ENCODE results near the gene PIK3R2. TPM values are rescaled to one million over a fixed set of nuclear protein-coding genes. Genes with fewer than 3 reads are reported as not detected.

The PIK3R2 gene
- total RNA-seq, 4 donors from 2014 or later = 14.4 to 33.0 (median 19.8) TPM

- H3K9me3 ChIP-seq = no peaks in the 10 kb centered on the region
- peaks cover 0 to 11% of the 10 kb centered on the region in 2 donors for H3K36me3 ChIP-seq
- TF ChIP-seq POLR2A (IDR thresholded peaks at IDR 0.05) (no peak), CTCF (IDR thresholded peaks at IDR 0.05) (peak in 1 of 6 experiments; percentile 11)
- no peak for DNase-seq
- no peaks in the 10 kb centered on the region for H3K27me3 ChIP-seq
- 4 to 17% methylated on average over 5 to 24 of the region's 46 CpGs for WGBS, 2 donors
- intact Hi-C loops (cut with DNase I) = no loop called here
- peak overlapping the region; percentile 14 to 78 (median 68) for H3K27ac ChIP-seq
- peak overlapping the region; percentile 28 to 91 (median 32) for H3K4me3 ChIP-seq (replicated peaks in 1 of 3)
- peaks cover 17 to 18% of the 10 kb centered on the region in 2 donors for H3K4me1 ChIP-seq
Observed at GRCh38 chr19:18193388-18194180, 40.6 kb downstream of the PIK3R2 start.

- H3K27me3 ChIP-seq = no peaks in the 10 kb centered on the region
- H3K9me3 ChIP-seq = no peaks in the 10 kb centered on the region
- no peak for TF ChIP-seq POLR2A (IDR thresholded peaks at IDR 0.05)
- TF ChIP-seq CTCF (IDR thresholded peaks at IDR 0.05) = no peak
- peaks cover 17 to 18% of the 10 kb centered on the region in 2 donors for H3K4me1 ChIP-seq
- intact Hi-C loops (cut with DNase I) = no loop called here
- H3K27ac ChIP-seq = peak overlapping the region in 1 of 3 donors; percentile 13
- 64 to 70% methylated on average over 12 of the region's 12 CpGs for WGBS, 2 donors
- no peak for DNase-seq
- H3K4me3 ChIP-seq (replicated peaks in 1 of 3) = peak overlapping the region in 1 of 3 donors; percentile 91
- H3K36me3 ChIP-seq = peaks cover 0 to 14% of the 10 kb centered on the region in 2 donors
Observed at GRCh38 chr19:18194181-18194530, 41.2 kb downstream of the PIK3R2 start.

DNA sequence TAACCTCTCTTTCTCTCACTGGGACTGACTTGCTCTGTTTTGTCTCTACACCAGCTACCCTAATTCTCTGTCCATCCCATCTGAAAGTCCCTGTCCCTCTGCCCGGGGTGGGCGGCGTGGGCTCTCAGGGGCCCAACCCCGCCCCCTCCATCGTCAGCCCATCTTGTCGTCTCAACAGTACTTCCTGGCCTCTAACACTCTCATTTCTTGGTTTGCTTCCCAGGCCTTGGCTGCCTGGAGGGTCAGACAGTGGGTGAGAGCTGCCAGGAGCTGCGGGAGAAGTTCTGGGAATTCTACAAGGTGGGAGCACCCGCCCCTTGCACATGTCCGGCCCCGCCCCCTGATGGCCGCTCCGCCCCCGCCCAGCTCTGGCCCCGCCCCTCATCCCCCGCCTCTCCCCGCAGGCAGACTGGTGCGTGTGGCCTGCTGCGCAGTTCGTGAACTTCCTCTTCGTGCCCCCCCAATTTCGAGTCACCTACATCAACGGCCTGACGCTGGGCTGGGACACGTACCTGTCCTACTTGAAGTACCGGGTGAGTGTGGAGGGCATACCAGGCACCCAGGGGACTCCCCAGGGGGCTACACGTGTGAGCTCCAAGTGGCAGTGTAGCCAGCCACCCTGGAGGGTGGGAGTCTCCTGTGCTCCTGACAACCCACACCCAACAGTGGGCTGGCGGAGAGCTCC, 41.7 kb downstream of the PIK3R2 start:
- peak overlapping the region in 1 of 3 donors; percentile 13 for H3K27ac ChIP-seq
- intact Hi-C loops (cut with DNase I) = no loop called here
- 41 to 55% methylated on average over 15 to 27 of the region's 27 CpGs for WGBS, 2 donors
- H3K4me3 ChIP-seq (replicated peaks in 1 of 3) = no peak overlapping the region
- H3K4me1 ChIP-seq = peaks cover 17 to 18% of the 10 kb centered on the region in 2 donors
- no peaks in the 10 kb centered on the region for H3K27me3 ChIP-seq
- peaks cover 0 to 14% of the 10 kb centered on the region in 2 donors for H3K36me3 ChIP-seq
- TF ChIP-seq POLR2A (IDR thresholded peaks at IDR 0.05) (no peak), CTCF (IDR thresholded peaks at IDR 0.05) (no peak)
- H3K9me3 ChIP-seq = no peaks in the 10 kb centered on the region
- peak in 1 of 2 donors; percentile 16 for DNase-seq

GRCh38 chr19:18196511-18196845, 43.5 kb downstream of the PIK3R2 start:
- Histone ChIP-seq H3K36me3 (peaks cover 0 to 14% of the 10 kb centered on the region in 2 donors), H3K4me1 (peaks cover 16 to 17% of the 10 kb centered on the region in 2 donors), H3K9me3 (no peaks in the 10 kb centered on the region), H3K4me3 (replicated peaks in 1 of 3) (no peak overlapping the region), H3K27ac (no peak overlapping the region), H3K27me3 (no peaks in the 10 kb centered on the region)
- DNase-seq = no peak
- no peak for TF ChIP-seq CTCF (IDR thresholded peaks at IDR 0.05)
- TF ChIP-seq POLR2A (IDR thresholded peaks at IDR 0.05) = no peak
- 90 to 95% methylated on average over 7 of the region's 7 CpGs for WGBS, 2 donors
- intact Hi-C loops (cut with DNase I) = no loop called here

- DNase-seq = no peak
- no peak overlapping the region for H3K27ac ChIP-seq
- no peak overlapping the region for H3K4me3 ChIP-seq (replicated peaks in 1 of 3)
- peaks cover 0 to 14% of the 10 kb centered on the region in 2 donors for H3K36me3 ChIP-seq
- H3K9me3 ChIP-seq = no peaks in the 10 kb centered on the region
- H3K4me1 ChIP-seq = peaks cover 12 to 14% of the 10 kb centered on the region in 2 donors
- TF ChIP-seq POLR2A (IDR thresholded peaks at IDR 0.05) (no peak), CTCF (IDR thresholded peaks at IDR 0.05) (no peak)
- H3K27me3 ChIP-seq = no peaks in the 10 kb centered on the region
- intact Hi-C loops (cut with DNase I) = no loop called here
- WGBS, 2 donors = 93 to 96% methylated on average over 18 of the region's 18 CpGs
Observed at GRCh38 chr19:18197306-18197705, 44.3 kb downstream of the PIK3R2 start.
